GM18517 (cell line): ENCODE data around the gene SLC44A3.
A peak's percentile ranks its signal among the peaks of the same experiment; 100 is the strongest.
"Not testable (repeated sequence)": the region's sequence is repeated elsewhere in the genome, so short reads cannot be mapped to it uniquely, and the experiment has no call there.

Experiments used
- ATAC-seq: cut with Tn5 transposase; IDR thresholded peaks from one replicate; pipeline ENCODE4 v1.9.1; 2021; ENCODE audit warnings: mild to moderate bottlenecking, moderate library complexity; ENCODE audit not compliant: unreplicated experiment

SLC44A3 gene

GRCh38 chr1:94832931-94833585, 12.9 kb downstream of the SLC44A3 start:
- no peak for ATAC-seq

GRCh38 chr1:94836891-94837290, 16.7 kb downstream of the SLC44A3 start:
- ATAC-seq, result no peak

GRCh38 chr1:94840381-94840780, 20.2 kb downstream of the SLC44A3 start:
- not testable (repeated sequence) for ATAC-seq

GRCh38 chr1:94840808-94841207, 20.7 kb downstream of the SLC44A3 start:
- ATAC-seq, result no peak

DNA sequence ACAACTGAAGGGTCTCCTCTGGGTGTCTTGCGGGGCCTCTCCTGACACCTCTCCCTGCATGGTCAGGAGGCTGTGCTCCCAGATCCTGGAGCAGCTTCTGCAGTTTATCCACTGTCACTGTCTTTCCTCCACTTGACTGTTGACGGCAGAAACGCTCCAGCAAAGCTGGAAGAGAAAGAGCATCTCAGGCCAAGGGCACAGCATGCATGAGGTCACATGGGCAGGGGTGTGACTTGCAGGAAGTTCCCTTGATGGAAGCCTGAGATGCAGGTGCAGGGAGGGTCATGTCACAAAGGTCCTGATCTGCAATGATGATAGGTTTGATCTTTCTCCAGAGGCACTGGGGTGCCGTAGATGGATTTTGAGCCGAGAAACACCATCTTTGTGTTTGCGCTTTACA, 23.3 kb downstream of the SLC44A3 start:
- ATAC-seq, result no peak

GRCh38 chr1:94843846-94844245, 23.7 kb downstream of the SLC44A3 start:
- no peak for ATAC-seq

- ATAC-seq, result no peak
Measured at GRCh38 chr1:94846308-94846707, 26.2 kb downstream of the SLC44A3 start.

- no peak for ATAC-seq
Measured at GRCh38 chr1:94851571-94851970, 31.4 kb downstream of the SLC44A3 start.

GRCh38 chr1:94852788-94853187, 32.6 kb downstream of the SLC44A3 start:
- ATAC-seq, result no peak

DNA sequence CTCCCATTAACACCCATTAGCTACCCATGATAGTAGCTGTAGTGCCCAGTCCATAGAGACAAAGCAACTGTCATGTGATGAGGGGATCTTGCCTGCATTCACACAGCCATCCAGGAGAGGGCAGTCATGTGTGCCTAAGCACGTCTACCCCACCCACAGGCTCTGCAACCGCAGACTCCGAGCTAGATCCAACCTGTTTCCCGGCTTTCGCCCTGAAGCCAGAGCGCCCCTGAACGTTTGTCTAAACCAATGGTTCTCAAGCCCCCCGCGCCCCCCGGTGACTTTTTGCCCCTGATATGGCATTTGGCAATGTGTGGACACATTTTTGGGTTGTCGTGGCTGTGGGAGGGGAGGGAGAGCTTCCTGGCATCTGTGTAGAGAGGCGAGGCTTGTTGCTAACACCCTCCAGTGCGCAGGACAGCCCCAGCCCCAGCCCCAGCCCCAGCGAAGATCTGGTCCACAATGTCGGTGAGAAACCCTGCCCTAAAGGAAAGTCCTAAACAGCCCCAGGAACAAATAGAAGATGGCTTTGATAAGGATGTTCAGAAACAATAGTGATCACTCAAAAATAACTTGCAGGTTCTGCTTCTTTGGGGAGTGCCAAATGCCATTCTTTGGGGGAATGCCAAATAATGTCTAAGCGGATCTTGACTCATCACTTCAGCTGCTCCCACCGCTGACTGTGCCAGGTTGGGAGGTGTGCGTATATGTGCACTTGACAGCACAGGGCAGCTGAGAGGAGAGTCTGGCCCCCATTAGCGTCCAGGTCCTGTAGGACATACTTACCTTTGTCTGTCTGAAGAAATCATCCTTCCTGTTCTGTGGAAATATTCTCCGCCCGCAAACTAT, 34.5 kb downstream of the SLC44A3 start:
- ATAC-seq, result peak; percentile 99

GRCh38 chr1:94855307-94855700, 35.1 kb downstream of the SLC44A3 start:
- ATAC-seq, result no peak

GRCh38 chr1:94856004-94856403, 35.8 kb downstream of the SLC44A3 start:
- no peak for ATAC-seq

DNA sequence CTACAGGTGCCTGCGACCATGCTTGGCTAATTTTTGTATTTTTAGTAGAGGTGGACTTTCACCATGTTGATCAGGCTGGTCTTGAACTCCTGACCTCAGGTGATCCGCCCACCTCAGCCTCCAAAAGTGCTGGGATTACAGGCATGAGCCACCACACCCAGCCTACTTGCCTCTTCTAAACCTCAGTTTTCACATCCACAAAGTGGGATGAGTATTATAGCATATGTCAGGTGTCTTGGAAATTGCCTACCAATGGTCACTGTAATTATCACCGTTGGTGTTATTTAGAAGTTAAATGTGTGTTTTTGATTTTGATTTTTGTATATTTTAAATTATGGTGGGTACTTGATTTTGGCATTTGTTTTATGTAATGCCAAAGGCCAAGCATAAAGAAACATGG, 36.7 kb downstream of the SLC44A3 start:
- ATAC-seq, result no peak

GRCh38 chr1:94858276-94858675, 38.1 kb downstream of the SLC44A3 start:
- no peak for ATAC-seq

DNA sequence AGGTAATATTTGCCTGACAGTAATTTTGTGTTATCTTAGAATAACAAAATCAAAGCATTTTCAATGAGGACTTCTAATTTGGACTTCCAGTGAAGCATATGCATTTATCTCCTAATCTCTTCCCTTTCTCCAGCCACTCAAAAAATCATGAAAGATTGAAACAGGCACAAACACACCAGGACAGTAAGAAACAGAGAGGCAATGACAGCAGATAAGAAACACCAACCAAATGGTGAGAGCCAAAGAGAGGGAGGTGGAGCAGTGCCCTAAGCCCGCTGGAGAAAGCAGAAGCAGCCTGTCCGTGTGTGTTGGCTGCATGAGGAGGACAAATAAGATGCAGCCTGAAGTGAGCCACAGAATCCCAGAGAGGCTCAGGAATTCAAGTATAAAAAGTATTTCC, 39.0 kb downstream of the SLC44A3 start:
- no peak for ATAC-seq

DNA sequence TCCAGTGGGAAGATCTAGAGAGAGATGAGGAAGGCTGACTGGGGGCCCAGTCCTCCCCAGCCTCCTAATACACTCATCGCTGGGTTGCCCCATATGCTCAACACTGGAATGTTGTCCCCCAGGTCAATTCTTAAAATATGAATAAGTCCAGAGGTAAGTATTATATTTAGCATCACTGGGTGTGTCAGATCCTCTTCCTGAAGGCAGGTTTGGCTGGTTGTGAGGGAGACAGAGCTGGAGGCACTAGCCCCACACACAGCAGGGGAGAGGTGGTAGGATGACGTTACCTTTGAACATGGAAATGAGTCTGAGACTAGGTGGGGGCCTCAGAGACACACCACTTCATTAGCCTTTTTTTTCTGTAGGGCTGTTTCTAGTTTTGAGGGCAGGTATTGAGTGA, 42.6 kb downstream of the SLC44A3 start:
- no peak for ATAC-seq

DNA sequence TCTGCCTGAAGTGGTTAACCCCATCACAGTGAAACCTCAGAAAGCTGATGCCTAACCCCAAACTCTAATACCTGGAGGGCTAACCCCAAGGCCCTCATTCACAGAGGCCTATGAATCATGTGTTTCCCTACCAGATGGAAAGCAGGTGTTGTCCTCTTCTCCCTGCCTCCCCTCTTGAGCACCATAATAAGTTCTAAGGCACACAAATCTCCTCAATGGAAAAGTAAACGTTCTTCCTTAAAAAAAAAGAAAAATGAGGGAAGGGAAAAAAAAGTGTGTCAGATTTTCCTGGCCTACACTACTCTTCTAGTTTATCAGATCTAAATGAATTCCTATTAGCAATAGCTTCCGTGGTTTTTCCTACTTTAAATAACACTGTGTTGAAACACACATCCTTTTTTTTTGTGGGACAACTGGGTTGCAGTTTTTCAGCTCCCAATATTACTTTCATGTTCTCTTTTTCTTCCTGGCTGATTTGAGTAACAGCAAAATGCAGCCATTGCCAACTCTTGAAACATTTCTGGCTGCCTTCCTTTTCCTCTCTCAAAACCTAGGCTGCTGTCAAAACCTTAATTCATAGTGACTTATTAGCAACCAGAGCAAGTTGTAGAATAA, 43.2 kb downstream of the SLC44A3 start:
- ATAC-seq, result no peak

DNA sequence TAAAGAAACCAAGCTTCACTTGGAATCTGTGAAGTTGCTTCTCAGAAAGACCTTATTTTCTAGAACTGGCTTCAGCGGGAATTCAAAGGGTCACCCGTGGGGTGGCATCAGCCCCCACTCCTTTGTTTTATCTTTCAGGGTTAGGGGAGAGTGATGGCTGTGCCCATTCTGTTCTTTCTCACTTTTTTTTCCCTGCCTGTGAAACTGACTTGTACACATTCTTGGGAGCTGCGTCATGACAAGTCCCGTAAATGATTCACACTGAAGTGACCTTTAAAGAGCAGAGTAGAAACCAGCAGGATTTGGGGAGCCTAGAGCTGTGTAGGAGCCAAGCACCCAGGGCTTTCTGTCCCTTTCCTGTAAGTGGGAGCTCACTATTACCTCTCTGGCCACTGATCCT, 43.8 kb downstream of the SLC44A3 start:
- no peak for ATAC-seq

GRCh38 chr1:94864821-94865220, 44.7 kb downstream of the SLC44A3 start:
- no peak for ATAC-seq

DNA sequence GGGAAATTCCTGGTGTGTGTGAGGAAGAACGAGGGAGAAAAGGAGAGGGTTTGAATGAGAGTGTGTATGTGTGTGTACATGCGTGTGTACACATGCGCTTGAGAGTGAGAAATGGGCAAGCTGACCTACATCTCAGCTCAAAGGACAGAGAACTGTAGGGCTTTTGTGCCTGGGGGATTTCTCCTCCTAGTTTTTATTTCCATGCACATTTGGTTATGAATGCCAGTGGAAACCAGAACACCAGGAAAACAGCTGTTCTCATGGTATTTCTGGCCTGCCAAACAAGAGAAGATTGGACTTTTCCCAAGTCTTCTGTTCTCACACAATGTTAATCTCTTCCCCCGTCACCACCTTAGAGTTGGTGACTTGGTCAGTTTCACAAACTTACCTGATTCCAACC, 45.2 kb downstream of the SLC44A3 start:
- ATAC-seq, result no peak

DNA sequence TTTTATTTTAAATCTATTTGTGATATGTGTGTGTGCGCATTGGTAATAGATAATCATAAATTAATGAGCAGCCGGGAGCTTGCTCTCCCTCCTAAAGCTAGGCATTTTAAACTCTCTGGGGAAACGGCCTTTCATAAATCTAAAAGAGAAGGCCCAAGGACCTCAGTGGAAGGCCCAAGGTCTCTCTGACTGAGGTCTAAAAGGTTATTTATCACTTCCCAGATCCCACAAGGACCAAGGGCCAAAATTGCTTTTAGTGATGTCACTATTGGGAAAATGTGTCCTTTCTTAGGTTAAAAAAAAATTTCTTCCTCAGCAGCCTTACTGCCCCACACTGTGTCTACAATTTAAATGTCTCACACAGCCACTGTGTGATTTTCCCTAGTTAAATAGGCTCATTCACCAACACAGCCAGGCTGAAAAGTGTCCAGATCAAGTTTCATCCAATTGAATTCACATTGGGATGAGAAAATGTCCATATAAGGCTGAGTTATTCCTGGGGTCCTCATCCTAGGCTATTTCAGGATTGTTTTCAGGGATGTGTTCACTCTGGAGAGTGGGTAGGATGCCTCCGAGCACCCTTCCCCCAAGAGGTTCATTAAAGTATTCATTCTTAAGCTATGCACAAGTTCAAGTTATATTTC, 46.1 kb downstream of the SLC44A3 start:
- no peak for ATAC-seq

DNA sequence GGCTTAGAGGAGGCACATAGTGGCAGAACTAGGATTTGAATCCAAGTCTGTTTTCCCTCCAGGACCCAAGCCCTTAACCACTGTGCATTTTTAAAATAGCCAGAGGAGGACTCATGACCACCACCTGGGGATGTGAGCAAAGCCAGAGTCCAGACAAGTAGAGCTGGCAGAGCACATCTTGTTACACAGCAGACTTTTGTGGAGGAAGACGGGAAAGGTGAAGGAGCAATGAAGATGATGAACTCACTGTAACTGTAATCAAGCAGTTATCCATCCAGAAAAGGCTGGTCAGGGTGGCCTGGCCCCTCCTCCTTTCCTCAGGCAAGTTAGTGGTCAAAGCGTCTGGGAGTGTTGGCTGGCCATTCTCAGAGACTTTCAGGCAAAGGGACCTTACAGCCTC, 50.9 kb downstream of the SLC44A3 start:
- no peak for ATAC-seq
